Adipocyte (in vitro differentiated cells): Measurements from ENCODE around the gene BORCS8.
"Not testable (repeated sequence)": the region's sequence is repeated elsewhere in the genome, so short reads cannot be mapped to it uniquely, and the experiment has no call there.

ENCODE experiments used
- DNase-seq: peaks from one replicate; pipeline ENCODE4 v3.0.0-alpha.2; 2015; ENCODE audit warnings: low read depth
- H3K27me3 ChIP-seq: replicated peaks from 2 replicates; pipeline ENCODE4 v1.7.0; 2013; ENCODE audit warnings: mild to moderate bottlenecking, low read length, moderate library complexity; ENCODE audit not compliant: control insufficient read depth, insufficient read depth
- H3K36me3 ChIP-seq: 2 replicates; pipeline ENCODE4 v1.7.0; 2013; ENCODE audit warnings: low read length, mild to moderate bottlenecking, moderate library complexity; ENCODE audit not compliant: control insufficient read depth, insufficient read depth, severe bottlenecking
- H3K4me1 ChIP-seq: 2 replicates; pipeline ENCODE4 v1.7.0; 2013; ENCODE audit warnings: mild to moderate bottlenecking, low read length, moderate library complexity; ENCODE audit not compliant: control insufficient read depth, insufficient read depth
- H3K4me3 ChIP-seq: 2 replicates; pipeline ENCODE4 v1.7.0; 2013; ENCODE audit warnings: mild to moderate bottlenecking, low read length, moderate library complexity
- H3K9ac ChIP-seq: 2 replicates; pipeline ENCODE4 v1.7.0; 2013; ENCODE audit warnings: mild to moderate bottlenecking, low read length, moderate library complexity
- H3K9me3 ChIP-seq: 2 replicates; pipeline ENCODE4 v1.7.0; 2013; ENCODE audit warnings: mild to moderate bottlenecking, low read length, moderate library complexity; ENCODE audit not compliant: control insufficient read depth

BORCS8 gene

GRCh38 chr19:19226204-19226603 lies 34.3 kb upstream of the BORCS8 start:
- DNase-seq: no peak
- no peak overlapping the region for H3K9ac ChIP-seq
- H3K36me3 ChIP-seq: no peaks in the 10 kb centered on the region
- H3K4me3 ChIP-seq: no peak overlapping the region
- no peaks in the 10 kb centered on the region for H3K4me1 ChIP-seq
- peaks cover 68% of the 10 kb centered on the region for H3K27me3 ChIP-seq
- H3K9me3 ChIP-seq: no peaks in the 10 kb centered on the region

- peak overlapping the region; percentile 47 for H3K4me3 ChIP-seq
- no peaks in the 10 kb centered on the region for H3K4me1 ChIP-seq
- no peaks in the 10 kb centered on the region for H3K9me3 ChIP-seq
- DNase-seq: peak; percentile 60
- peaks cover 65% of the 10 kb centered on the region for H3K27me3 ChIP-seq
- no peaks in the 10 kb centered on the region for H3K36me3 ChIP-seq
- no peak overlapping the region for H3K9ac ChIP-seq
Observed at GRCh38 chr19:19224852-19225494, 33.0 kb upstream of the BORCS8 start.

GRCh38 chr19:19224150-19224851 lies 32.3 kb upstream of the BORCS8 start:
- no peak for DNase-seq
- Histone ChIP-seq H3K9me3 (no peaks in the 10 kb centered on the region), H3K36me3 (no peaks in the 10 kb centered on the region), H3K4me3 (no peak overlapping the region), H3K4me1 (no peaks in the 10 kb centered on the region), H3K27me3 (peaks cover 62% of the 10 kb centered on the region), H3K9ac (no peak overlapping the region)

GRCh38 chr19:19223636-19224035 lies 31.7 kb upstream of the BORCS8 start:
- no peak overlapping the region for H3K4me3 ChIP-seq
- peaks cover 56% of the 10 kb centered on the region for H3K27me3 ChIP-seq
- H3K36me3 ChIP-seq: no peaks in the 10 kb centered on the region
- H3K4me1 ChIP-seq: no peaks in the 10 kb centered on the region
- H3K9ac ChIP-seq: no peak overlapping the region
- no peak for DNase-seq
- H3K9me3 ChIP-seq: no peaks in the 10 kb centered on the region

GRCh38 chr19:19223060-19223459 lies 31.1 kb upstream of the BORCS8 start:
- no peak for DNase-seq
- Histone ChIP-seq H3K36me3 (no peaks in the 10 kb centered on the region), H3K9me3 (no peaks in the 10 kb centered on the region), H3K4me1 (no peaks in the 10 kb centered on the region), H3K4me3 (no peak overlapping the region), H3K9ac (no peak overlapping the region), H3K27me3 (peaks cover 51% of the 10 kb centered on the region)

- H3K27me3 ChIP-seq: peaks cover 32% of the 10 kb centered on the region
- not testable (repeated sequence) for H3K36me3 ChIP-seq, H3K9ac ChIP-seq, H3K9me3 ChIP-seq, H3K4me1 ChIP-seq, DNase-seq, H3K4me3 ChIP-seq
Observed at GRCh38 chr19:19221000-19221399, 29.0 kb upstream of the BORCS8 start.

- Histone ChIP-seq H3K4me3 (no peak overlapping the region), H3K4me1 (no peaks in the 10 kb centered on the region)
Observed at GRCh38 chr19:19218911-19219310, 27.0 kb upstream of the BORCS8 start.

GRCh38 chr19:19217099-19217498 lies 25.1 kb upstream of the BORCS8 start:
- Histone ChIP-seq H3K4me1 (no peaks in the 10 kb centered on the region), H3K36me3 (no peaks in the 10 kb centered on the region), H3K4me3 (no peak overlapping the region), H3K9me3 (peaks cover 8% of the 10 kb centered on the region), H3K27me3 (peaks cover 38% of the 10 kb centered on the region), H3K9ac (no peak overlapping the region)
- no peak for DNase-seq

More at GRCh38 chr19:19218911-19219310, 27.0 kb upstream of the BORCS8 start:
- Histone ChIP-seq H3K9me3 (peaks cover 8% of the 10 kb centered on the region), H3K36me3 (no peaks in the 10 kb centered on the region), H3K27me3 (peaks cover 32% of the 10 kb centered on the region), H3K9ac (no peak overlapping the region)
- DNase-seq: no peak

- no peak overlapping the region for H3K4me3 ChIP-seq
- H3K4me1 ChIP-seq: no peaks in the 10 kb centered on the region
- no peak for DNase-seq
- peaks cover 42% of the 10 kb centered on the region for H3K27me3 ChIP-seq
- no peak overlapping the region for H3K9ac ChIP-seq
- H3K9me3 ChIP-seq: peaks cover 8% of the 10 kb centered on the region
- H3K36me3 ChIP-seq: no peaks in the 10 kb centered on the region
Observed at GRCh38 chr19:19215792-19216191, 23.8 kb upstream of the BORCS8 start.

- Histone ChIP-seq H3K9me3 (peaks cover 8% of the 10 kb centered on the region), H3K27me3 (peaks cover 42% of the 10 kb centered on the region), H3K36me3 (no peaks in the 10 kb centered on the region), H3K4me3 (no peak overlapping the region), H3K4me1 (no peaks in the 10 kb centered on the region), H3K9ac (no peak overlapping the region)
- DNase-seq: peak; percentile 54
Observed at GRCh38 chr19:19214892-19215291, 22.9 kb upstream of the BORCS8 start.

GRCh38 chr19:19214159-19214490 lies 22.2 kb upstream of the BORCS8 start:
- H3K9ac ChIP-seq: no peak overlapping the region
- H3K27me3 ChIP-seq: peaks cover 48% of the 10 kb centered on the region
- H3K4me1 ChIP-seq: no peaks in the 10 kb centered on the region
- DNase-seq: no peak
- H3K36me3 ChIP-seq: no peaks in the 10 kb centered on the region
- H3K4me3 ChIP-seq: no peak overlapping the region
- peaks cover 8% of the 10 kb centered on the region for H3K9me3 ChIP-seq
